Measurements from ENCODE around the gene HTRA3.

- no peak for TF ChIP-seq CTCF (IDR thresholded peaks at IDR 0.05)
- TF ChIP-seq POLR2A (IDR thresholded peaks at IDR 0.05): no peak
These were observed 22.3 kb upstream of the HTRA3 start for GRCh38 chr4:8247047-8247930.

All from esophagus squamous epithelium (tissue), 4 donors.